Left colon (tissue), 2 donors: Measurements from ENCODE around the gene GNA14. TPM values are rescaled to one million over a fixed set of nuclear protein-coding genes. Genes with fewer than 3 reads are reported as not detected.
"Not testable (repeated sequence)": the region's sequence is repeated elsewhere in the genome, so short reads cannot be mapped to it uniquely, and the experiment has no call there.

Source experiments
- ATAC-seq: fragments of 200-7000 bp; cut with Tn5 transposase; one replicate; pipeline ENCODE4 v1.9.1; 2020; ENCODE audit warnings: mild to moderate bottlenecking, moderate library complexity
- DNase-seq, 2 donors: peaks; one replicate each; pipeline ENCODE4 v3.0.0-alpha.2; 2020
- intact Hi-C, 2 donors: fragments of 100-400 bp; cut with DNase I in 1 of 2; cut with micrococcal nuclease in 1 of 2; formaldehyde crosslinking; loops; one replicate each; pipeline versions ENCODE4 v1.11.2 to v1.14.0; 2022; cut with DNase I, micrococcal nuclease
- total RNA-seq, 2 donors: library from RNA; stranded (reverse); fragmentation: NEBNext Ultra II Directional; extraction: Animal tissue kit (Norgen Biotek cat#: 25700); gene quantifications; one replicate each; pipeline ENCODE4 v1.2.1, GENCODE V29; 2021
- donor health status: DM: no; HTN: no; CAD: no.
- donor health status: DM: yes; HTN: yes; CAD: no.

Gene GNA14
- total RNA-seq, 2 donors from 2014 or later: 12.3 to 13.2 TPM

DNA sequence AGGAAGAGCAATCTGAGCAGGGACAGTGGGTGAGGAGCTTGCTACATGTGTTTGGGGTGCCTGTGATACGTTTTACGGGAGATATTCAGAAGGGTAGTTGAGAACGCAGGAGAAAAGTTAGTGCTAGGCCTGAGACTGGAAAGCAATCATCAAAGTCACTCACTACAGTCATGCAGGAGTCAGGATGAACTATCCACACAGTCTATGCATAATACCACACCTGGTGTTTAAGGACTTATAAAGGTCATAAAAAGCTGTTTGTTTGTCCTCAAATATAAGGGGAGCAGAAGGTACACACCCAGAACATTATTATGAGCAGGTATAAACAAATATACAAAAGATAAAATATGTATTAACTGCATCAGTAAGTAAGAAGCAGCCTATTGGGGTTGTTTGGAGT, 176.6 kb downstream of the GNA14 start:
- DNase-seq (no peak), ATAC-seq (peak; percentile 57)
- intact Hi-C loops: no loop called here

DNA sequence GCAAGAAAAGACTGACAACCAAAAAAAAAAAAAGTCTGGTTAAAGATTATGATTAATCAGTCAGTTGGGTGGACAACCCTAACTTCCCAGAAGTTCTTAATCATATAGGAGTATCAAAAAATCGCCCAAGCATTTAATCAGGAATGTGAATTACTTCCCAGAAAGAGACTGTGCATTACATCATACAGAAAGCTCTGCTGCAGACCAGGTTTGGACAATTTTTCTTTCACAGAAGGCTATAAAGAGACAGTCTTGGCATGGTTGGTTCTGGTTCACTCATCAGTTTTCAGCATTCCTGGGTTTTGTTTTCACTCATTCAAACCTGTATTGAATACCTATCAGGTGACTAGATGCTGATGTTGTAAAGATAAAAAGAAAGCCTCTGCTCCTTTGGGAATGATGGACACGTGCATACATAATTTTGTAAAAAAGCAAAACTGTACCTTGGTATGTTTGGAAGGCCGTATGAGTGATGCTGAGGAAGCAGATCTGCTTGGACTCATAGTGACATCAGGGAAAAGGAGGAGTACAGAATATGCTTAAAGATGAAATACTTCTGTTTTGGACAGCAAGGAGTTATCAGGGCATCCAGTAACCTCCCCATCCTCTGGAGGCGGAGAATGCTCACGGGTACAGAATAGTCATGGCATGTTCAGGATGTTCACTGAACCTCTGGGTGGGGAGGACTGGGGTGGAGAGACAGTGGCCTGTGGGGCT, 178.4 kb downstream of the GNA14 start:
- no peak for ATAC-seq
- DNase-seq: no peak
- intact Hi-C loops: no loop called here

DNA sequence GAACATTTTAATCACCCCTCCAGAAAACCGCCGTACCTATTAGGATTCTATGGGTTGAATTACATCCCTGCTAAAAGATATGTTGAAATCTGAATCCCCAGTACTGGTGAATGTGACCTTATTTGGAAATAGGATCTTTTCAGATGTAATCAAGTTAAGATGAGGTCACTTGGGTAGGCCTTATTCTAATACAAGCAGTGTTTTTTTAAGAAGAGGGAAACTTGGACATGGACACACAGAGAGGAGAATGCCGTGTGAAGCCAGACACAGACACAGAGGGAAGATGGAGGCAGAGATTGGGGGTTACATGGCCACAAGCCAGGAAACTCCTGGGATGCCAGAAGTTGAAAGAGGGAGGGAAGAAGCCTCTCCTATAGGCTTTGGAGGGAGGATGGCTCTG, 183.5 kb downstream of the GNA14 start:
- intact Hi-C loops: no loop called here
- DNase-seq: no peak
- no peak for ATAC-seq

DNA sequence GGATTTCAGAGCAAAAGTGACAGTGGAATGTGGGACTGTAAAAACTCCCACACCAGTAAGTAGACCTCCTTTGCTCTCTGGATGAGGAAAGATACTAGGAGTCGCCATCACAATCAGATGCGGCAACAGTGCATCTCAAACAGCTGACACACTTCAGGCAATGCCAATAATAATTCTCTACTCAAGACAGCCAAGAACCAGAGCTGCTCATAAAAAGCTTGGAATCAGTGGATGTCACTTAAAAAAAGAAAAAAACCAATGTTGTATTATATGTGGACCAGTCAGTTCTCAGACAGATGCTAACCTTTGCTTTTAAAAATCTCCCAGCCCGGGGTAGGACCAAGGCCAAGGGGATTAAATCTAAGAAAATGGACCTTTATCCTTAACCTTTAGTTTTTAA, 185.0 kb downstream of the GNA14 start:
- no peak for ATAC-seq
- no peak for DNase-seq
- intact Hi-C loops: no loop called here

DNA sequence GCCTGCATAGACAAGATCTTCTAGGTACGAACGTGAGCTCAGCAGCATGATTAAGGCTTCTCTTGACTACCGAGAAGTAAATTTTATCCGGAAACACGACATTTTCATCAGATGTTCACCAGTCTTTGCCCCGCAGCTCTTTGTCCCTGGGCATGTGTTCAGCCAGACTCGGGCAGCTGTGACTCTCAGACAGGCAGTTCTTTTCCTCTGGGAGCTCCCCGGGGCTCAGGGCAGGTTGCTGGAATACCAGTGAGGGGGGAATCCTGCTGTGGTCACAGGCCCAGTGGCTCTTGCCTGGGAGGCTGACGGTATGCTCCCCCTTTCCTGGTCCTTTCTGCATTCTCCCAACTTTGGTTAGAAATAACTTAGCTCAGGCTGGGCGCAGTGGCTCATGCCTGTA, 186.1 kb downstream of the GNA14 start:
- intact Hi-C loops: no loop called here
- ATAC-seq: no peak

DNA sequence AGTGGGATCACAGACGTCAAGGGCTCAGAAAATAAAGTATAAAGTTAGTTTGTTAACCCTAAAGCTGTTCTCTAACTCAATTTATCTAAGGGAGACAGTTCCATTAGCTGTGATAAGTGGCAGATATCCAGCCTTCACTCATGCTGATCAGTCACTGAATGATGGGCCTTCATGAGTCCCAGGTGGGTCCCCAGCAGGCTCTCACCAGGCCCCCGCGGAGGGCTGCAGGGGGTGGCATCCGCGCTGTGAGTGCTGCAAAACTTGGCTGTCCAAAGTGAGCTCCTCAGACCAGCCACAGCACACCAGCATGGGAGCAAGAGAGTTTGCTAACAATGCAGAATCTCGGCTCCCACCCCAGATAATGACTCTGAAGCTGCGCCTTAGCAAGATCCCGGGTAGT, 187.2 kb downstream of the GNA14 start:
- no peak for DNase-seq
- intact Hi-C loops: no loop called here
- no peak for ATAC-seq

More for the DNA sequence above, 186.1 kb downstream of the GNA14 start:
- no peak for DNase-seq

DNA sequence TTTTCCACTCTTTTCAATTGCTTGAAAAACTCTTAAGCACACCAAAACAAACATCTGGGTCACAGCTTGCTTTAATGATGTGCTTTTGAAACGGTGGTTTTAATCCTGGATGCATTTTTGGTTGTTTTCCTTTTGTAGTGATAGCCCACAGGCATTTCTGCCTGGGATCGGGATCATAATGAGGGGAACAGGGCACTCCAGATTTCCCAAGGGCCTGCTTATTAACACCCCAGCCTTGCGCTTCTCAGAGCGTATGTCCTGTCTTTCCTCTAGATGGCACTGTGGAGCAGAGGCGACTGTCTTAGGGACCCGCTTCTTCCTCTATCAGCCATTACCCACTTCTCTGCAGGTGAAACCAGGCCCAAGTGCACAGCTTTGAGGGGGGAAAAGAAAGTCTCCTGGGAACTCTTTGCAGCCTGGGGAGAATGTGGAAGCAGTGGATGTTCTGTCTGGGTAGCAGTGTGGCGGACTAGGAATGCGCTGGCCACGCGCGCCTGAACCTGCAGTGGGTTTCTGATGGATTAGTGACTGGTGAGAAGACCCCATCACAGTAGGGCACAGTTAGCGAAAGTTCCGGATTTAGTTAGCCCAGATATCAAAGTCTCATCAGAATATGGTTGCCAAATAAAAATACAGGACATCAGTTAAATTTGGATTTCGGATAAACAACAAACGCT, 190.1 kb downstream of the GNA14 start:
- ATAC-seq (peak; percentile 80), DNase-seq (peak; percentile 44 to 56)
- intact Hi-C loops: loop anchor here in 1 of 2 donors (5.0 kb wide), 1 partner anchor 294 kb away; no protein-coding TSS in a partner anchor

DNA sequence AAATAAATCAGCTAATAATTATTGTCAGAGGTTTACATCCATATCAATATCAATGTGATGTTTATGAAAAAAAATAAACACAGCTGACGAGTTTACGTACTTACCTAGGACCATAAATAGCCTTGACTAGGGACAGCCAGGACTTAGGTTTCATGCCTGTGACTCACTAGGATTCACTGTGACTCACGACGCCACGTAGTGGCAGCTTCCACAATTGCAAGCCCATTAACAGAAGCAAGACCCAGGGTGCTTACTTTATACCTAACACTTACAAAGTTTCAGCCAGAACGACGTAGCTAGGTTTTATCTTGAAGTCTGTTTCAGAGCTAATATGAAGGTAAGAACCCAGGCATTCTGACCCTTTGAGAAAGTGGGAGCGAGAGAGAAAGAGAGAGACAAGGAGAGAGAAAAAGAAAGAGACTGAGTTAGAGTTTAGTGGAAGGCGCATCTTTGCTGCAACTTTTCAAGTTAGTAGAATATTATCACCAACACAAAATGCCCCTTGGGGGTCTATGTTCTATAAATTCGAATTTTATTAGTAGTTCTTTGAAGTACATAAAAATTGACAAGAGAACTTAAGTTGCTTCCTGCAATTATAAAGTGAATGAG, 191.2 kb downstream of the GNA14 start:
- ATAC-seq (peak; percentile 84), DNase-seq (peak; percentile 75 to 89)
- intact Hi-C loops: loop anchor here in 1 of 2 donors (5.0 kb wide), 1 partner anchor 295 kb away; no protein-coding TSS in a partner anchor

DNA sequence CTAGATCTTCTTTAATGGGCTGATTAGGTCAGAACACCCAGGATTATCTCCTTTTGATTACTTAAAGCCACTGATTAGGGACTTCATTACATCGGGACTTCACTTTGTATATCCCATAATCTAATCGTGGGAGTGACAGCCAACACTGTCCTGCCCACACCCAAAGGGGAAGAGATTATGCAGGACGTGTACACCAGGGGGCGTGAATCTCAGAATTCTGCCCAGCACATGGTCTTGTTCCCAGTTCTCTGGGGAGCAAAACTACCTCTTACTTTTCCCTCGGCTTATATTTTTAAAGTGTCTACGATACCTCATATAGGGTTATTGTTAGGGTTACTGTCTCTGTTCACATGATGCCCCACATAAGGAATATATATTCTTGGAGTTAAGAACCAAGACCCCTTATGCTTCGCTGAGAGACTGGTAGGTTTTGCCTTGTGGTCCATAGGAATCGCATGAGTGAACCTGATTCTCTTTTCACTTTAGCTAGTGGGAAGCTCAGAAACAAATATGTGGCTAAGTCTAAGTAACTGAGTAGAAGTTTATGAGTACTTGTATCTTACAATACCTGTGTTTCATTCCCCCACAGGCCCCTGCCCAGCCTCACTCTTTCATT, 192.7 kb downstream of the GNA14 start:
- peak; percentile 38 to 76 for DNase-seq
- ATAC-seq: peak; percentile 78
- intact Hi-C loops: loop anchor here in 1 of 2 donors (5.0 kb wide), 1 partner anchor 297 kb away; no protein-coding TSS in a partner anchor

DNA sequence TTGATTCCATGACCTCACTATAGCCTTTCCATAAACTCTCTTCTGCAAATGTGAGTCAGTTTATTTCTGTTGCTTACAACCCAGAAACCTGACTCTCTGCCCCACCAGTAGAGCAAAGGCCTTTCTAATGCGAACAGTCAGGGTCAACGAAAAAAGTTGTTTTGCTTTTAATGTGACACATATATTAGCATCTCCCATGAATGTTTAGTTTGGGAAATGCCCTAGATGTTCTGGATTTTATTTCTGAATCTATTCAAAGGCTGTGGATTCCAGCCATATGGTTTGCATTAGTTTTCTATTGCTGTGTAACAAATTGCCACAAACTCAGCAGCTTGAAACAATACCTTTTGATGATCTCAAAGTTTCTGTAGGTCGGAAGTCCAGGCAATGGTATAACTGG, 193.5 kb downstream of the GNA14 start:
- no peak for DNase-seq
- intact Hi-C loops: loop anchor here in 1 of 2 donors (5.0 kb wide), 1 partner anchor 298 kb away; no protein-coding TSS in a partner anchor
- ATAC-seq: no peak

DNA sequence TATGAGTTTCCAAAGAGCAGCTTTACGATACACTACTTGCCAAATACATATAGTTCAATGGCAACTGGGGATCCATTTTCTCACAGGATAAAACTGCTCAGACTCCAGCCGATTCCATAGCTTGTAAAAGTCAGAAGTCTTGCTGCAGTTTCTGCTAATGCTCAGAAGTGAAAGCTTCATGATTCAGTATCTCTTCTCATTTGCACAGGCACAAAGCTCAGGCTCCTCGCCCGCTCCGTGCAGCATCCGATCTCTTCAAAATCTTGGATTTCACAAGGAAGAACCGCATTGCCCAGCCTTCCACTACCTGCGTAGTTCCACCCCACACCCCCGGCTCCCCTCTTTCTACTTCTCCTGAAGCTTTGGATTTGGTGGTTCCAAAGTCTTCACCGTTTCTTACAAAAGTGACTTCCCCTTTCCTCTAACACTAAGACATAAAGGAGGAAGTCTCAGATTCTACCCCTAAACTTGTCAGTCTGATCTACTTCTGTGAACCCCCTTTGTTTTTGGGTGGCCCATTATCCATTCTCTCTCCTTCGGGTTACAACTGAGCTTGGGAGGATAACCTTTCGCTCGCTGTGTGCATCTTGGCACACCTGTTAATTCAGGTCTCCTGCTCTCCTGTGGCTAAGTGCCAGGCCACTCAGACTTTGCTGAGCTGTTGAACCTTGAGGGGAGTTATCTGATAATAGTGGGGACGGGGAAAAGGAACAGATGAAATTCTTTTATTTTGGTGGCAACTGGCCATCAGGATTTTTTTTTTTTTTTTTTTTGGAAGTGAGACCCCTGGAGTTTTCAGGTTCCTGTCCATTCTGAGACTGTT, 194.1 kb downstream of the GNA14 start:
- intact Hi-C loops: no loop called here
- no peak for DNase-seq
- no peak for ATAC-seq

DNA sequence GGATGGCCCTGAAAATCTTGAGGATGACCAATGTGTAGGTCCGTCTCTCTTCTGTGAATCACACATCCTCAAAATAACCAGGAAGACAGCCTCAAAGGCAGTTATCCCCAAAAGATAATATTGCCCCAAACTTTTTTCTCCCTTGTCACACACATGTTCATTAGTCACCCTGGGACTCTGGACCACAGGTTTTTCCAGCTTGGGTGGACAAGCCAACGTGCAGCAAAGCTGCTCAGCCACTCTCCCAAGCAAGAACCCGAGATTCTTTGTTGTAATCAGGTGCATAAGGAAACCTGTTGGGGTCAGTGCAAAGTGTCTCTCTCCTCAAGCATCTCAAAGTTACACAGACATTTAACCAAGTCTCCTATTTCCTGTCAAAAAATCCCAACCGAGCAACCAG, 196.6 kb downstream of the GNA14 start:
- DNase-seq: no peak
- intact Hi-C loops: no loop called here
- no peak for ATAC-seq

DNA sequence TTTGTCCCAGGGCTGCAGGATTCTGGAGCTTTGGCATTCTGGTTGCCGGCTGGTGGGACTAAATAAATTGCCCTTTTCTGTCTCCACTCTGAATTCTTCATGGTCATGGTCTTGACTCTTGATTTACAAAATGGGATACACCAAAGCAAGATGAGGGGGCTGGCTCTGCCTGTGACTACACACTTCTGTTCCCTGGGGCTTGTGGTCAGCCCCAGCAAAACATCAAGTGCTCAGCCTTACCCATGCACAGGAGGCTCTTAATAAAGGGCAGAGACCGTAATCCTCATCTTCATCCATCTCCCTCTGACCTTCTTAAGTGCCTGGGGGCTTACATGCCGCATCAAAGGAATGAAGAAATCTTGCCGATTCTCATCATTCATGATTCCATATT, 198.0 kb downstream of the GNA14 start:
- DNase-seq (no peak), ATAC-seq (no peak)
- intact Hi-C loops: no loop called here

DNA sequence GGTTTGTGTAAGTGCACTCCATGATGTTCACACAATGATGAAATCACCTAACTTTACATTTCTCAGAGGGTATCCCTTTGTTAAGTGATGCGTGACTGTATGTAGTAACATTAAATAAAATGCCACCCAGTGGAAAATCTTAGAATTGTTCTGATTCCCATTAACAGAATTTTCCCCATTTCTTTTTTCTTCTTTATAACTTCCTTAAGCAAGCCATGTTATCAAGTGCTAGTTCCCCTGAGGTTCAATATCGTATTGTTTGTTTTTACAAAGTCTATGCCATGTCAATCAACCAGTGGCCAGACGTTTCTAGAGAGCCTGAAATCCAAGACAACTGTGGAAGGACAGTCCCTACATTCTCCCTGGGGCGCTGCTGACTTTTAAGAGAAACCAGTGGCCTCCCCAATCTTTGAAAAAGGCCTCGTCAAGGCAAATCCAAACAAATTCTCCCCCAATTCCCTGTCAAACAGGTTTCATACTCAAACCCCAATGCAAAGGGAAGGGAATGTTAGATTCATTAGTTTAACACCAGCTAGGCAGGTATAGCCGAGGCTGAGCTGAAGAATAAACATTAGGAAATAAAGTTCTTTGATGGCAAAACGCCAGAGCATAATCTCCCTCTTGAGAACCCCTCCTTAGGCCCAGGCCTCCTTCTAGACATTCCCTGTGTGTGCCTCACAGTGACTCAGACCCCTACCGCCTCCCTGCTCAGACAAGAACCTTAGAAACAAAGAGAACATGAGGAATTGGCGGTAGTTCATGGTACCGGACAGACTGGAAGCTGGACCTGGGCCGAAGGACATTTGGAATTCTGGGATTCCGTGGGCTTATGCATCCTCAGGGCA, 198.7 kb downstream of the GNA14 start:
- ATAC-seq: peak; percentile 62
- intact Hi-C loops: loop anchor here in 1 of 2 donors (10.0 kb wide), 1 partner anchor 595 kb away; no protein-coding TSS in a partner anchor
- DNase-seq: no peak

DNA sequence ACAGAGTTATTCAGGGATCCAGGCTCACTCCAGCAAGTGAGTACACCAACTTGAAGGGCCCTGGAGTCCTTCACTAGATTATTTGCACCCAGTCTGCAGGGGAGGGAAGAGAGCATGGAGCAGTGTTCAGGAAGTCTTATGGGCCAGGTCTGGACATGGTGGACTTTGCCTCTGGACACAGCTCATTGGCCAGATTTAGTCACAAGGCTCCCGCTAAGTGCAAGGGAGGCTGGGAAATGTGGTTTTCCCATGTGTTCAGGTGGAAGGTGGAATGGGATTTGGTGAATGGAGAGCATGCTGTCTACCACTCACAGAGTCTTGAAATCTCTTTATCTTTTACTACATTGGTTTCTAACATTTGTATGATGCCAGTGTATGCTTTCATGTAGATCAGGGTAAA, 200.5 kb downstream of the GNA14 start:
- DNase-seq (no peak), ATAC-seq (peak; percentile 39)
- intact Hi-C loops: loop anchor here in 1 of 2 donors (10.0 kb wide), 1 partner anchor 597 kb away; no protein-coding TSS in a partner anchor

DNA sequence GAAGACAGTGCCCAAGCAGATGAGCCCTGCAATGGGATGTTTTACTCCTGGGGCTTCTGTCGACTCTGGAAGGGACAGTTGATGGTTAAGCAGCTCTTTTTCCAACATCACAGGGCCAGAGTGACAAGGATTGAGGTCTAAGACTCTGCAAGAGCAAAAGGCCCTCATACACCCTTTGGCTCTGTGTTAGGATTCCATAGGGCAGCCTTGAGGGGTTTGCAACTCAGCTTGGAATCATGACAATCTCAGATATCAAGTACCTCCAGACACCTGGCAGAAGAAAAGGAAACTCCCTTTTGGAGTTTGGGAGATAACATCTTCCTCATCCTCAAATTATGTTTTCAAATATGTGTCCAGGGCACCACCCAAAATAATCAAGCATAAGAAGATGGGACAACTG, 205.7 kb downstream of the GNA14 start:
- no peak for ATAC-seq
- intact Hi-C loops: loop anchor here in 1 of 2 donors (10.0 kb wide), 1 partner anchor 602 kb away; no protein-coding TSS in a partner anchor

DNA sequence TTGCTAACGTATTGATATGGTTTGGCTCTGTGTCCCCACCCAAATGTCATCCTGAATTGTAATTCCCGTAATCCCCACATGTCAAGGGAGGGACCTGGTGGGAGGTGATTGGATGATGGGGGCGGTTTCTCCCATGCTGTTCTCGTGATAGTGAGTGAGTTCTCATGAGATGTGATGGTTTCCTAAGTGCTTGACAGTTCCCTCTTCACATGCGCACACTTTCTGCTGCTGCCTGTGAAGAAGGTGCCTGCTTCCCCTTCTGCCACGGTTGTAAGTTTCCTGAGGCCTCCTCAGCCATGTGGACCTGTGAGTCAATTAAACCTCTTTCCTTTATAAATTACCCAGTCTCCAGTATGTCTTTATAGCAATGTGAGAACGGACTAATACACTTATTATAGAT, 207.0 kb downstream of the GNA14 start:
- intact Hi-C loops: loop anchor here in 1 of 2 donors (10.0 kb wide), 1 partner anchor 604 kb away; no protein-coding TSS in a partner anchor
- not testable (repeated sequence) for ATAC-seq, DNase-seq

More for the DNA sequence above, 205.7 kb downstream of the GNA14 start:
- DNase-seq: no peak
